ENCODE results near the gene RASGEF1C. TPM values are rescaled to one million over a fixed set of nuclear protein-coding genes. Genes with fewer than 3 reads are reported as not detected.

RASGEF1C gene
- total and polyA plus RNA-seq, 2 experiments from 2014 or later = 0.40 to 0.42 TPM

- TF ChIP-seq REST (IDR thresholded peaks at IDR 0.05; ENCODE audit: unreplicated experiment) (no peak), EZH2 (IDR thresholded peaks at IDR 0.05; ENCODE audit: low read depth, unreplicated experiment) (no peak), JUNB (IDR thresholded peaks at IDR 0.05; ENCODE audit: unreplicated experiment) (no peak), CREB1 (CRISPR knock-in tag; IDR thresholded peaks at IDR 0.05; ENCODE audit: low read depth) (no peak), EZH2phosphoT487 (IDR thresholded peaks at IDR 0.05; ENCODE audit: unreplicated experiment) (no peak), CTCF (conservative IDR thresholded peaks at IDR 0.05; ENCODE audit: low read depth in 2 of 2) (no peak)
Measured at GRCh38 chr5:180112181-180112861, 96.7 kb downstream of the RASGEF1C start (continued).

- ATAC-seq (no peak), DNase-seq (ENCODE audit: low spot score) (no peak)
- H3K9me2 ChIP-seq (ENCODE audit: insufficient read depth) = no peaks in the 10 kb centered on the region
- H3K9me3 Mint-ChIP-seq = peaks cover 18% of the 10 kb centered on the region
- H3K4me2 ChIP-seq = no peak overlapping the region
- H3K4me3 ChIP-seq = no peak overlapping the region
- TF ChIP-seq REST (IDR thresholded peaks at IDR 0.05; ENCODE audit: unreplicated experiment) = no peak
- no peak for TF ChIP-seq ETS1 (IDR thresholded peaks at IDR 0.05)
- no peak for TF ChIP-seq EZH2 (IDR thresholded peaks at IDR 0.05; ENCODE audit: low read depth, unreplicated experiment)
- no peak for TF ChIP-seq EZH2phosphoT487 (IDR thresholded peaks at IDR 0.05; ENCODE audit: unreplicated experiment)
- TF ChIP-seq POLR2AphosphoS5 (IDR thresholded peaks at IDR 0.05; ENCODE audit: low read depth) = no peak
- no peak for TF ChIP-seq CREB1 (CRISPR knock-in tag; IDR thresholded peaks at IDR 0.05; ENCODE audit: low read depth)
- no peak for TF ChIP-seq ZNF114 (CRISPR knock-in tag; IDR thresholded peaks at IDR 0.05)
- no peak for TF ChIP-seq STAT1 (IDR thresholded peaks at IDR 0.05; ENCODE audit: unreplicated experiment)
- TF ChIP-seq CTCF (conservative IDR thresholded peaks at IDR 0.05; ENCODE audit: low read depth in 2 of 2) = no peak
- H3K27ac Mint-ChIP-seq = no peak overlapping the region
- peaks cover 6% of the 10 kb centered on the region for H3K4me1 Mint-ChIP-seq
- no peaks in the 10 kb centered on the region for H3K79me2 ChIP-seq (replicated peaks; ENCODE audit: insufficient read depth)
- peaks cover 6% of the 10 kb centered on the region for H3K27me3 Mint-ChIP-seq (ENCODE audit: insufficient read depth, low read depth, poor library complexity)
- no peaks in the 10 kb centered on the region for H4K20me1 ChIP-seq (replicated peaks; ENCODE audit: insufficient read depth)
- no peak overlapping the region for H3K4me3 Mint-ChIP-seq
- H3K4me1 ChIP-seq (ENCODE audit: insufficient read depth) = no peaks in the 10 kb centered on the region
- H3K27me3 ChIP-seq (ENCODE audit: insufficient read depth) = no peaks in the 10 kb centered on the region
- H3F3A ChIP-seq (replicated peaks; ENCODE audit: low read depth) = no peaks in the 10 kb centered on the region
- H3K27ac ChIP-seq (ENCODE audit: low read depth) = no peak overlapping the region
- peaks cover 9% of the 10 kb centered on the region; the same call in 2 of the 3 replicates for H3K36me3 Mint-ChIP-seq (ENCODE audit: low read depth)
- 0 out of 2 replicates have a peak, but pooled peaks cover 6% of the 10 kb centered on the region for H3K36me3 ChIP-seq (ENCODE audit: insufficient read depth)
- H2AFZ ChIP-seq = no peak overlapping the region
Measured at GRCh38 chr5:180111273-180112002, 97.6 kb downstream of the RASGEF1C start.

Data from GM23338 (cell line).